Neural cell (in vitro differentiated cells): Measurements from ENCODE around the gene ACP7. TPM values are rescaled to one million over a fixed set of nuclear protein-coding genes. Genes with fewer than 3 reads are reported as not detected.

Source experiments
- H2AFZ ChIP-seq: fragments of 200-600, 300-800 bp; sonication (generic), shearing (Covaris generic); 2 replicates; pipeline ENCODE4 v1.6.0; 2014; ENCODE audit warnings: low read depth, mild to moderate bottlenecking, antibody characterized with exemption, low read length, moderate library complexity
- H3F3A ChIP-seq: fragments of 200-600 bp; shearing (Covaris generic); 2 replicates; pipeline ENCODE4 v1.6.1; 2016; ENCODE audit warnings: mild to moderate bottlenecking, moderate library complexity, mixed read lengths, antibody characterized with exemption, low read length; ENCODE audit not compliant: insufficient read depth, poor library complexity, severe bottlenecking
- H3K27ac ChIP-seq: fragments of 200-600, 300-800 bp; sonication (generic), shearing (Covaris generic); 2 replicates; pipeline ENCODE4 v1.5.1; 2014; ENCODE audit warnings: mild to moderate bottlenecking, low read length, moderate library complexity
- H3K27me3 ChIP-seq: fragments of 300-800, 200-600 bp; sonication (generic), shearing (Covaris generic); 2 replicates; pipeline ENCODE4 v1.6.0; 2014; ENCODE audit warnings: mild to moderate bottlenecking, low read depth, low read length, moderate library complexity; ENCODE audit not compliant: insufficient read depth
- H3K36me3 ChIP-seq: fragments of 300-800, 200-600 bp; sonication (generic), shearing (Covaris generic); 2 replicates; pipeline ENCODE4 v1.5.1; 2014; ENCODE audit warnings: mild to moderate bottlenecking, antibody characterized with exemption, low read length, moderate library complexity; ENCODE audit not compliant: insufficient read depth
- H3K4me2 ChIP-seq: fragments of 300-800, 200-600 bp; sonication (generic), shearing (Covaris generic); 2 replicates; pipeline ENCODE4 v1.6.0; 2014; ENCODE audit warnings: mild to moderate bottlenecking, low read length
- H3K4me3 ChIP-seq: fragments of 300-800, 200-600 bp; sonication (generic), shearing (Covaris generic); 2 replicates; pipeline ENCODE4 v1.5.1; 2014; ENCODE audit warnings: mild to moderate bottlenecking, low read length, moderate library complexity
- H3K79me2 ChIP-seq: fragments of 200-600 bp; shearing (Covaris generic); replicated peaks from 2 replicates; pipeline ENCODE4 v1.6.0; 2014; ENCODE audit warnings: mild to moderate bottlenecking, low read length, moderate library complexity; ENCODE audit not compliant: insufficient read depth
- H3K9ac ChIP-seq: fragments of 300-800, 200-600 bp; sonication (generic), shearing (Covaris generic); 2 replicates; pipeline ENCODE4 v1.6.1; 2016; ENCODE audit warnings: mild to moderate bottlenecking, low read length, mixed read lengths
- H3K9me2 ChIP-seq: fragments of 200-600 bp; shearing (Covaris generic); 2 replicates; pipeline ENCODE4 v1.6.1; 2016; ENCODE audit warnings: mild to moderate bottlenecking, low read length, mixed read lengths; ENCODE audit not compliant: insufficient read depth
- H3K9me3 ChIP-seq: fragments of 200-600, 300-800 bp; sonication (generic), shearing (Covaris generic); 2 replicates; pipeline ENCODE4 v1.6.1; 2016; ENCODE audit warnings: mild to moderate bottlenecking, mixed run types, low read length, moderate library complexity, mixed read lengths
- H4K20me1 ChIP-seq: fragments of 200-600 bp; shearing (Covaris generic); 2 replicates; pipeline ENCODE4 v1.6.1; 2016; ENCODE audit warnings: mild to moderate bottlenecking, mixed run types; ENCODE audit not compliant: insufficient read depth
- EP300 ChIP-seq: fragments of 450-650 bp; conservative IDR thresholded peaks from 2 replicates; pipeline ENCODE4 v1.6.1; 2014; ENCODE audit warnings: antibody characterized with exemption, mild to moderate bottlenecking, moderate library complexity; ENCODE audit not compliant: poor library complexity, severe bottlenecking
- EZH2 ChIP-seq: fragments of 200-600, 300-800 bp; shearing (Covaris generic), sonication (generic); IDR thresholded peaks from 2 replicates; pipeline ENCODE4 v1.6.1; 2014; ENCODE audit warnings: antibody characterized with exemption, low read length, borderline replicate concordance, mild to moderate bottlenecking; ENCODE audit not compliant: insufficient read depth, poor library complexity, severe bottlenecking
- MXI1 ChIP-seq: fragments of 450-650 bp; conservative IDR thresholded peaks from 2 replicates; pipeline ENCODE4 v1.6.1; 2014; ENCODE audit warnings: antibody characterized with exemption, mild to moderate bottlenecking; ENCODE audit not compliant: poor library complexity, severe bottlenecking
- POLR2AphosphoS5 ChIP-seq: IDR thresholded peaks from 2 replicates; pipeline ENCODE4 v1.6.1; 2012
- RAD21 ChIP-seq: fragments of 450-650 bp; conservative IDR thresholded peaks from 2 replicates; pipeline ENCODE4 v1.6.1; 2014; ENCODE audit warnings: antibody characterized with exemption, mild to moderate bottlenecking, moderate library complexity
- REST ChIP-seq: IDR thresholded peaks from 2 replicates; pipeline ENCODE4 v1.6.1; 2012; ENCODE audit warnings: borderline replicate concordance
- SMC3 ChIP-seq: fragments of 450-650 bp; conservative IDR thresholded peaks from 2 replicates; pipeline ENCODE4 v1.6.1; 2014; ENCODE audit warnings: antibody characterized with exemption, mild to moderate bottlenecking, moderate library complexity; ENCODE audit not compliant: poor library complexity
- TAF1 ChIP-seq: IDR thresholded peaks from 2 replicates; pipeline ENCODE4 v1.6.1; 2012; ENCODE audit warnings: low read depth
- polyA plus RNA-seq: library from polyadenylated mRNA; depleted of rRNA; stranded (reverse); fragments of >200 nt; gene quantifications from 2 replicates; pipeline ENCODE4 v1.2.3, GENCODE V29; 2014
- TF ChIP-seq, protein P1 (sequence below): fragments of 450-650 bp; IDR thresholded peaks from 2 replicates; pipeline ENCODE4 v1.5.1; 2014; ENCODE audit warnings: antibody characterized with exemption, mild to moderate bottlenecking, moderate library complexity; ENCODE audit not compliant: poor library complexity, severe bottlenecking

Gene ACP7
- polyA plus RNA-seq, 1 donor from 2014 or later, result not detected

GRCh38 chr19:39052846-39053245, 31.3 kb upstream of the ACP7 start:
- no peak overlapping the region for H3K4me3 ChIP-seq
- no peaks in the 10 kb centered on the region for H3K36me3 ChIP-seq
- no peaks in the 10 kb centered on the region for H3F3A ChIP-seq
- no peaks in the 10 kb centered on the region for H3K9me2 ChIP-seq
- no peaks in the 10 kb centered on the region for H3K27me3 ChIP-seq
- no peaks in the 10 kb centered on the region for H4K20me1 ChIP-seq
- TF ChIP-seq EZH2 (no peak), REST (no peak), EP300 (no peak), SMC3 (no peak), POLR2AphosphoS5 (no peak), MXI1 (no peak)
- no peak overlapping the region for H3K9ac ChIP-seq
- H3K9me3 ChIP-seq, result no peaks in the 10 kb centered on the region
- H3K4me2 ChIP-seq, result no peak overlapping the region
- H3K27ac ChIP-seq, result no peak overlapping the region
- no peaks in the 10 kb centered on the region for H3K79me2 ChIP-seq
- H2AFZ ChIP-seq, result no peak overlapping the region

DNA sequence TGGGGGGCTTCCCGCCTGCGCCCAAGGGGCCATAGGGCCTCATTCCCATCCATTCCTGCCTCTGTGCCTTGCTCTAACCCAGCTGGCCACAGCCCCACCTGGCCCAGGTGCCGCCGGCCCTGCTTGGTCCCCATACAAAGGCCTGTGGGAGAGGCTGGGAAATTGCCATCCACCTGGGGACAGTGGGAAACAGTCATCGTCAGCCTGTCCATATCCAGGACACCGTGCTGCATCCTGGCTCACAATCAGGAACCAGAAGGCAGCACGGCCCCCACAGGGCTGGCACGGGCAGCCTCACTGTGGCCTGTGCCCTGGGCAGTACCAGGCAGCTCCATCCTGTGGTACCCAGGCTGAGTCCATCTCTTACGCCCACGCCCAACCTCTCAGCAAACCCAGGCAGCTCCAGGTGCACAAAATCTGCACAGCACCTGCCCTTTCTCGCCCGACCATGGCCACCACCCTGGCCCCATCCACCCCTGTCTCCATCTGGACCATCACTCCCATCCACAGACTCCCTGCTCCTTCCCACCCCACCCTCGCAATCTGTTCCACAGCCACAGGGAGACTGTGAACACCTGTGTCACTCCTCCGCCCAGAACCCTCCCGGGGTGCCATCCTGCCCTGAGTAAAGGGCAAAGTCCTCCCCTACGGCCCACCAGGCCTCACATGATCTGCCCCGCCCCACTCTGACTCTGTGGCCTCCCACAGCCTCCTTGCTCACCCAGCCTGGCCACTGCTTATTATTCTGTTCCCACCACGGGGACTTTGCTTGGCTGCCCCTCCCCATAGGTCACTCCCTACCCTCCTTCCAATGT, 30.7 kb upstream of the ACP7 start:
- Histone ChIP-seq H3K4me2 (no peak overlapping the region), H3K9me3 (no peaks in the 10 kb centered on the region), H3K4me3 (no peak overlapping the region), H3K9ac (no peak overlapping the region), H3K36me3 (no peaks in the 10 kb centered on the region), H3K27ac (no peak overlapping the region), H3K27me3 (no peaks in the 10 kb centered on the region), H3F3A (no peaks in the 10 kb centered on the region), H3K79me2 (no peaks in the 10 kb centered on the region), H3K9me2 (no peaks in the 10 kb centered on the region), H4K20me1 (no peaks in the 10 kb centered on the region), H2AFZ (no peak overlapping the region)
- no peak for TF ChIP-seq EP300
- TF ChIP-seq EZH2, result no peak
- TF ChIP-seq, protein P1, sequence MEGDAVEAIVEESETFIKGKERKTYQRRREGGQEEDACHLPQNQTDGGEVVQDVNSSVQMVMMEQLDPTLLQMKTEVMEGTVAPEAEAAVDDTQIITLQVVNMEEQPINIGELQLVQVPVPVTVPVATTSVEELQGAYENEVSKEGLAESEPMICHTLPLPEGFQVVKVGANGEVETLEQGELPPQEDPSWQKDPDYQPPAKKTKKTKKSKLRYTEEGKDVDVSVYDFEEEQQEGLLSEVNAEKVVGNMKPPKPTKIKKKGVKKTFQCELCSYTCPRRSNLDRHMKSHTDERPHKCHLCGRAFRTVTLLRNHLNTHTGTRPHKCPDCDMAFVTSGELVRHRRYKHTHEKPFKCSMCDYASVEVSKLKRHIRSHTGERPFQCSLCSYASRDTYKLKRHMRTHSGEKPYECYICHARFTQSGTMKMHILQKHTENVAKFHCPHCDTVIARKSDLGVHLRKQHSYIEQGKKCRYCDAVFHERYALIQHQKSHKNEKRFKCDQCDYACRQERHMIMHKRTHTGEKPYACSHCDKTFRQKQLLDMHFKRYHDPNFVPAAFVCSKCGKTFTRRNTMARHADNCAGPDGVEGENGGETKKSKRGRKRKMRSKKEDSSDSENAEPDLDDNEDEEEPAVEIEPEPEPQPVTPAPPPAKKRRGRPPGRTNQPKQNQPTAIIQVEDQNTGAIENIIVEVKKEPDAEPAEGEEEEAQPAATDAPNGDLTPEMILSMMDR, result no peak
- TF ChIP-seq SMC3, result no peak
- TF ChIP-seq REST, result no peak
- TF ChIP-seq MXI1, result no peak
- TF ChIP-seq TAF1, result no peak
- no peak for TF ChIP-seq RAD21
- TF ChIP-seq POLR2AphosphoS5, result no peak
